Esophagus squamous epithelium (tissue), 5 donors: ENCODE results near the gene LINC01488. TPM values are rescaled to one million over a fixed set of nuclear protein-coding genes. Genes with fewer than 3 reads are reported as not detected.

Experiments used
- DNase-seq: peaks from one replicate; lab custom pipeline; 2025; lab: John Stamatoyannopoulos, UW
- H3K27ac ChIP-seq, 4 donors: fragments of 200-600 bp; sonication (generic); one replicate each; pipeline ENCODE4 v1.5.1; 2016 to 2019; ENCODE audit warnings: mild to moderate bottlenecking in 1 of 4
- H3K27me3 ChIP-seq, 4 donors: fragments of 200-600 bp; sonication (generic); 1 replicate in 3 of 4; 2 replicates in 1 of 4; pipeline versions ENCODE4 v1.5.1 to v1.6.0; 2017 to 2021; ENCODE audit warnings: antibody characterized with exemption in 1 of 4
- H3K36me3 ChIP-seq, 3 donors: fragments of 200-600 bp; sonication (generic); one replicate each; pipeline ENCODE4 v1.5.1; 2016 to 2019
- H3K4me1 ChIP-seq, 3 donors: fragments of 200-600 bp; sonication (generic); one replicate each; pipeline ENCODE4 v1.5.1; 2017 to 2019
- H3K4me3 ChIP-seq, 4 donors: fragments of 200-600 bp; sonication (generic); 1 replicate in 3 of 4; 2 replicates in 1 of 4; pipeline ENCODE4 v1.5.1; 2016 to 2019; ENCODE audit warnings: mild to moderate bottlenecking in 2 of 4, moderate library complexity in 1 of 4
- H3K9me3 ChIP-seq, 3 donors: fragments of 200-600 bp; sonication (generic); one replicate each; pipeline ENCODE4 v1.5.1; 2016 to 2019
- POLR2A ChIP-seq, 4 donors: fragments of 450-650 bp; IDR thresholded peaks; one replicate each; pipeline ENCODE4 v1.6.1; 2017; ENCODE audit warnings: antibody characterized with exemption in 4 of 4, mild to moderate bottlenecking in 4 of 4, moderate library complexity in 3 of 4
- WGBS, 2 donors: methylation state at CpG; one replicate each; pipeline ENCODE4 v1.1.5; 2018; 5-methylcytosine and 5-hydroxymethylcytosine counted together
- intact Hi-C: fragments of 100-400 bp; cut with DNase I; formaldehyde crosslinking; loops from one replicate; pipeline ENCODE4 v1.15.0; 2022
- total RNA-seq, 4 donors: library from RNA; depleted of rRNA; stranded (reverse); fragments of >200 nt; gene quantifications; one replicate each; pipeline ENCODE4 v1.1.0, GENCODE V29; 2016
- TF ChIP-seq, protein P1 (sequence below), 6 experiments: fragments of 450-650 bp in 4 of 6; fragments of 200-600 bp in 2 of 6; sonication (generic) in 2 of 6; IDR thresholded peaks; one replicate each; pipeline ENCODE4 v1.5.1; 2016 to 2019; ENCODE audit warnings: antibody characterized with exemption in 6 of 6, mild to moderate bottlenecking in 4 of 6, moderate library complexity in 4 of 6
- donor health status: DM: yes; HTN: yes; CAD: no.

Gene LINC01488
- total RNA-seq, 4 donors from 2014 or later = not detected

DNA sequence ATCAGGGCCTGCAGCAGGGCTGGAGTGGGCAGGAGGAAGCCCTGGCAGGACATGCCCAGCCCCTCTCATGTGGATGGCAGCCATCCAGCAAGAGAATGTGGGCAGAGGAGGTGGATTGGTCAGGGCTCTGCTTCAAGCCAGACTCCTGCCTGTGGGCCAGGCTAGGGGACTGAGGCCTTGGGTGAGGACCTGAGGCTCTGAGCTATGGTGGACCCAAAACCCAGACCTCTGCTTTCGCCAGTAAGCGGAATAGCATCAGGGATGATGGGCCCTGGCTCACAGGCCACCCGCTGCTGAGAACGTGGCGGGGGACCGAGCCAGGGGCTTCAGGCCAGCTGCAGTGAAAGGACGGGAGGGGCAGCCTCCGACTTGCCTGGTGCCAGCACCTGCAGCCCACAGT is 57.4 kb downstream of the LINC01488 start:
- H3K9me3 ChIP-seq = no peaks in the 10 kb centered on the region
- 92% methylated on average over 6 of the region's 8 CpGs; no CpG with 5 or more reads in 1 of the 2 donors for WGBS, 2 donors
- no peak overlapping the region for H3K27ac ChIP-seq
- H3K4me1 ChIP-seq = peaks cover 0 to 24% (median 4%) of the 10 kb centered on the region in 3 donors
- intact Hi-C loops = no loop called here
- H3K36me3 ChIP-seq = no peaks in the 10 kb centered on the region
- no peak overlapping the region for H3K4me3 ChIP-seq
- no peak for DNase-seq
- no peaks in the 10 kb centered on the region for H3K27me3 ChIP-seq
- no peak for TF ChIP-seq POLR2A (IDR thresholded peaks at IDR 0.05)
- TF ChIP-seq, protein P1, sequence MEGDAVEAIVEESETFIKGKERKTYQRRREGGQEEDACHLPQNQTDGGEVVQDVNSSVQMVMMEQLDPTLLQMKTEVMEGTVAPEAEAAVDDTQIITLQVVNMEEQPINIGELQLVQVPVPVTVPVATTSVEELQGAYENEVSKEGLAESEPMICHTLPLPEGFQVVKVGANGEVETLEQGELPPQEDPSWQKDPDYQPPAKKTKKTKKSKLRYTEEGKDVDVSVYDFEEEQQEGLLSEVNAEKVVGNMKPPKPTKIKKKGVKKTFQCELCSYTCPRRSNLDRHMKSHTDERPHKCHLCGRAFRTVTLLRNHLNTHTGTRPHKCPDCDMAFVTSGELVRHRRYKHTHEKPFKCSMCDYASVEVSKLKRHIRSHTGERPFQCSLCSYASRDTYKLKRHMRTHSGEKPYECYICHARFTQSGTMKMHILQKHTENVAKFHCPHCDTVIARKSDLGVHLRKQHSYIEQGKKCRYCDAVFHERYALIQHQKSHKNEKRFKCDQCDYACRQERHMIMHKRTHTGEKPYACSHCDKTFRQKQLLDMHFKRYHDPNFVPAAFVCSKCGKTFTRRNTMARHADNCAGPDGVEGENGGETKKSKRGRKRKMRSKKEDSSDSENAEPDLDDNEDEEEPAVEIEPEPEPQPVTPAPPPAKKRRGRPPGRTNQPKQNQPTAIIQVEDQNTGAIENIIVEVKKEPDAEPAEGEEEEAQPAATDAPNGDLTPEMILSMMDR (IDR thresholded peaks at IDR 0.05) = no peak

DNA sequence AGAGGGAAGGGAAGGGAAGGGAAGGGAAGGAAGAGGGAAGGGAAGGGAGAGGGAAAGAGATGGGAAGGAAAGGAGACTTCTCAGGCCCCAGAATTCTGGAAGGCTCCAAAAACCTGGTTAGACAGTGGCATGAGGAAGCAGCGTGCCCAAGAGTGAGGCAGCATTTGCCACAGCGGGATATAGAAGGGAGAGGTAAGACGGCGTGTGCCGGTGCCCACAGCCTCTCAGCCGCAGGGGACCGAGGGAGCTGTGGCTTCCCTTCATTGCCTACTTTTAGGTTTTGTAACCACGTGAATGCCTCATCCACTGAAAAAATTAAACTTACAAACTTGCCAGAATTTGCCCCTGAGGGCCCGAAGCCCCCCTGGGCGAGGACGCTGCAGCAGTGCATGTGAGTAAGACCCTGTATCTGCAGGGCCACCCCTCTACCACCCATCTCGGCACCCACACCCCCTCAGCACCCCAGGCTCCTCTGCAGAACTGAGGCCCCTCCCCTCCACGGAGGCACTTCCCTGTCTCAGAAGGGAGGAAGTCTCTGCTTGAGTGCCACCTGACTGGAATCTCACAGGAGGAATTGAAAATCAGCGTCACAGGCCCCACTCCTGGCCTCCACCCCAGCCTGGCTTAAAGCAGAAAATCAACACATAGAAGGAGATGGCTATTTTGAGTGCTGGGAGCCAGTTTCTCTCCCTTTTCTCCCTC is 58.1 kb downstream of the LINC01488 start:
- DNase-seq = no peak

DNA sequence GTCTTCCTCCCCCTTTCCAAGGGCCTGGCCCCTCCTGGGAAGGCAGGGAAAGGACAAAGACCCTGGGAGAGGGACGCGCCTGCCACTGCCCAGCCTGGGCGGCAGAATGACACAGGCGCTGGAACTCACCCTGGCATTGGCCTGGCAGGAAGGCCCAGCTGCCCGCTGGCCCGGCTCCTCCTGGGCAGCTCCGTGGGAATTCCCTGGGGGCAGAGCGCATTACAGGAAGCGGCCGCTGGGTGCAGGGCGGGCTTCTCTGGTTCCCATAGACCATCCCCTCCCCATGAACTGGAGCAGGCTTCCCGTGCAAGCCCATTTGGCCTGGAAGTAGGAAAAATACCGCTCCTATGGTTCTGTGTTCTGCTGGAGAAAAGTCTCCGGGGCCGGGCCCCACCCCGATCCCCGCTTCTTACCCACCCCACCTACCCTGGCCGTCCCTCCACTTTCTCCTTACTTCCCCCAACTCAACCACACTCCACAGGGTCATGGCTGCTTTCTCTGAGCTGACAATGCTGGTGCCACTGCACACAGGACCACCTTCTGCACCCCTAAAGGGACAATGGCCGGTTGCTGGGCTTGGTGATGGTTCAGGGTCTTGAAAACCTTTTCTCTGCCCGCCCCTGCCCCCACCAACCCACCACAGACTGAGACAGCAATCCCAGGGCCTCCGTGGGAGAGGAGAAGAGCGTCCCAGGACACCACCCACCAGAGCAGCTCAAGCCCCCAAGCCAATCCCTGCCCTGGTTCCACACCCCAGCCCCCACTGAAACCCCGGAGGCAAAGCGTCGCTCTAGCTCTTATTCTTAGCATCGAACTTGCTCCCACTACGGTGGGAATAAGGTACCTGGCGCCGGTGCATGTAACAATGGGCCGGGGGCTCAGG is 58.9 kb downstream of the LINC01488 start:
- intact Hi-C loops = no loop called here
- DNase-seq = no peak
- Histone ChIP-seq H3K4me1 (peaks cover 0 to 24% (median 4%) of the 10 kb centered on the region in 3 donors), H3K36me3 (no peaks in the 10 kb centered on the region), H3K9me3 (no peaks in the 10 kb centered on the region), H3K27me3 (peaks cover 0 to 12% (median 0%) of the 10 kb centered on the region in 4 donors), H3K27ac (peak overlapping the region in 3 of 4 donors; percentile 29 to 53 (median 46)), H3K4me3 (no peak overlapping the region)
- no peak for TF ChIP-seq POLR2A (IDR thresholded peaks at IDR 0.05)
- TF ChIP-seq, protein P1 (IDR thresholded peaks at IDR 0.05) = no peak
- 79 to 90% methylated on average over 8 to 14 of the region's 30 CpGs for WGBS, 2 donors

More for the DNA sequence above, 58.1 kb downstream of the LINC01488 start:
- WGBS, 2 donors = 56 to 62% methylated on average over 8 to 11 of the region's 14 CpGs
- peaks cover 0 to 24% (median 4%) of the 10 kb centered on the region in 3 donors for H3K4me1 ChIP-seq
- H3K4me3 ChIP-seq = no peak overlapping the region
- intact Hi-C loops = no loop called here
- peak overlapping the region in 3 of 4 donors; percentile 29 to 53 (median 46) for H3K27ac ChIP-seq
- TF ChIP-seq, protein P1 (IDR thresholded peaks at IDR 0.05) = no peak
- no peak for TF ChIP-seq POLR2A (IDR thresholded peaks at IDR 0.05)
- H3K9me3 ChIP-seq = no peaks in the 10 kb centered on the region
- peaks cover 0 to 7% (median 0%) of the 10 kb centered on the region in 4 donors for H3K27me3 ChIP-seq
- no peaks in the 10 kb centered on the region for H3K36me3 ChIP-seq

DNA sequence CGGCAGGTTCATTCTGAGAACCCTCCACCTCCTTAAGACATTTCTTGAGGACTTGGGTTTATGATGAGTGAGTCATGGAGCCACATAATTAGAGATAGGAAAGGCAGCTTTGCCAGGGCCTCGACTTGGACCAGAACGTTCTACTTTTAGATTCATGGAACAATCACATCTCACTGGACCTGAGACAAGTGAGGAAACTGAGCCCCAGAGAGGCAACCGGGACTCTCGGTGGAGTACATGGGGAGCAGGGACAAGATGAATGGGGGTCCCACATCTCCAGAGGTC is 59.5 kb downstream of the LINC01488 start:
- DNase-seq = no peak
- intact Hi-C loops = no loop called here
- Histone ChIP-seq H3K4me3 (no peak overlapping the region), H3K9me3 (no peaks in the 10 kb centered on the region), H3K27me3 (peaks cover 0 to 18% (median 0%) of the 10 kb centered on the region in 4 donors), H3K36me3 (no peaks in the 10 kb centered on the region), H3K4me1 (peaks cover 0 to 24% (median 4%) of the 10 kb centered on the region in 3 donors), H3K27ac (no peak overlapping the region)
- WGBS, 2 donors = 83 to 84% methylated on average over 3 to 5 of the region's 5 CpGs
- TF ChIP-seq, protein P1 (IDR thresholded peaks at IDR 0.05) = no peak
- no peak for TF ChIP-seq POLR2A (IDR thresholded peaks at IDR 0.05)
